HEK293 (cell line): ENCODE data around the gene MERTK.

Source experiments
- CTCF ChIP-seq: fragments of 450-650 bp; formaldehyde crosslinking; IDR thresholded peaks from 2 replicates; pipeline ENCODE4 v1.5.1; 2016; ENCODE audit warnings: missing biosample characterization, missing genetic modification characterization
- GLIS1 ChIP-seq: fragments of 450-650 bp; formaldehyde crosslinking; IDR thresholded peaks from 2 replicates; pipeline ENCODE4 v1.5.1; 2016; ENCODE audit warnings: missing biosample characterization, missing genetic modification characterization
- HOXC10 ChIP-seq: sonication (generic); formaldehyde crosslinking; IDR thresholded peaks from 2 replicates; pipeline ENCODE4 v1.8.1; 2023; ENCODE audit warnings: mild to moderate bottlenecking, missing genetic modification reagents
- KLF1 ChIP-seq: fragments of 450-650 bp; formaldehyde crosslinking; IDR thresholded peaks from 2 replicates; pipeline ENCODE4 v1.5.1; 2016; ENCODE audit warnings: missing biosample characterization, missing genetic modification characterization
- MZF1 ChIP-seq: fragments of 450-650 bp; formaldehyde crosslinking; IDR thresholded peaks from 2 replicates; pipeline ENCODE4 v1.5.1; 2017; ENCODE audit warnings: missing biosample characterization, missing genetic modification characterization, borderline replicate concordance
- PATZ1 ChIP-seq: fragments of 450-650 bp; formaldehyde crosslinking; IDR thresholded peaks from 2 replicates; pipeline ENCODE4 v1.5.1; 2016; ENCODE audit warnings: missing biosample characterization, missing genetic modification characterization
- PBX3 ChIP-seq: sonication (generic); formaldehyde crosslinking; IDR thresholded peaks from 2 replicates; pipeline ENCODE4 v1.8.1; 2022; ENCODE audit warnings: mild to moderate bottlenecking, moderate library complexity, missing genetic modification reagents
- SCRT2 ChIP-seq: fragments of 450-650 bp; formaldehyde crosslinking; IDR thresholded peaks from 2 replicates; pipeline ENCODE4 v1.5.1; 2016; ENCODE audit warnings: missing biosample characterization, missing genetic modification characterization
- SP3 ChIP-seq: fragments of 450-650 bp; formaldehyde crosslinking; IDR thresholded peaks from 2 replicates; pipeline ENCODE4 v1.5.1; 2016; ENCODE audit warnings: missing biosample characterization, missing genetic modification characterization
- YY1 ChIP-seq: fragments of 450-650 bp; formaldehyde crosslinking; IDR thresholded peaks from 2 replicates; pipeline ENCODE4 v1.5.1; 2018; ENCODE audit warnings: missing biosample characterization, missing genetic modification characterization
- ZBTB17 ChIP-seq: fragments of 450-650 bp; formaldehyde crosslinking; IDR thresholded peaks from 2 replicates; pipeline ENCODE4 v1.5.1; 2016; ENCODE audit warnings: missing biosample characterization, missing genetic modification characterization
- ZBTB20 ChIP-seq: fragments of 450-650 bp; formaldehyde crosslinking; IDR thresholded peaks from 2 replicates; pipeline ENCODE4 v1.5.1; 2016; ENCODE audit warnings: missing biosample characterization, missing genetic modification characterization
- ZBTB26 ChIP-seq: fragments of 450-650 bp; formaldehyde crosslinking; optimal IDR thresholded peaks from 2 replicates; pipeline ENCODE3; 2016; ENCODE audit warnings: missing biosample characterization, mild to moderate bottlenecking, missing genetic modification characterization
- ZBTB8A ChIP-seq: fragments of 450-650 bp; formaldehyde crosslinking; IDR thresholded peaks from 2 replicates; pipeline ENCODE4 v1.5.1; 2016; ENCODE audit warnings: missing biosample characterization, missing genetic modification characterization
- ZEB2 ChIP-seq: fragments of 450-650 bp; formaldehyde crosslinking; IDR thresholded peaks from 2 replicates; pipeline ENCODE4 v1.5.1; 2016; ENCODE audit warnings: missing biosample characterization, missing genetic modification characterization
- ZFP3 ChIP-seq: fragments of 450-650 bp; formaldehyde crosslinking; IDR thresholded peaks from 2 replicates; pipeline ENCODE4 v1.5.1; 2016; ENCODE audit warnings: low read depth, missing biosample characterization, missing genetic modification characterization
- ZFP37 ChIP-seq: fragments of 450-650 bp; formaldehyde crosslinking; IDR thresholded peaks from 2 replicates; pipeline ENCODE4 v1.5.1; 2016; ENCODE audit warnings: missing biosample characterization, missing genetic modification characterization
- ZNF280D ChIP-seq: fragments of 450-650 bp; formaldehyde crosslinking; IDR thresholded peaks from 2 replicates; pipeline ENCODE4 v1.5.1; 2016; ENCODE audit warnings: missing biosample characterization, missing genetic modification characterization
- ZNF335 ChIP-seq: fragments of 450-650 bp; formaldehyde crosslinking; conservative IDR thresholded peaks from 2 replicates; pipeline ENCODE4 v1.5.1; 2016; ENCODE audit warnings: missing biosample characterization, missing genetic modification characterization
- ZNF341 ChIP-seq: fragments of 450-650 bp; formaldehyde crosslinking; IDR thresholded peaks from 2 replicates; pipeline ENCODE4; 2016; ENCODE audit warnings: low read depth, missing biosample characterization, missing genetic modification characterization
- ZNF391 ChIP-seq: fragments of 450-650 bp; formaldehyde crosslinking; IDR thresholded peaks from 2 replicates; pipeline ENCODE4 v1.5.1; 2016; ENCODE audit warnings: low read depth, missing biosample characterization, missing genetic modification characterization, borderline replicate concordance
- ZNF449 ChIP-seq: fragments of 450-650 bp; formaldehyde crosslinking; IDR thresholded peaks from 2 replicates; pipeline ENCODE4 v1.5.1; 2017; ENCODE audit warnings: missing biosample characterization, mild to moderate bottlenecking, missing genetic modification characterization, moderate library complexity
- ZNF501 ChIP-seq: fragments of 450-650 bp; formaldehyde crosslinking; IDR thresholded peaks from 2 replicates; pipeline ENCODE4 v1.5.1; 2016; ENCODE audit warnings: missing biosample characterization, missing genetic modification characterization
- ZNF580 ChIP-seq: fragments of 450-650 bp; formaldehyde crosslinking; IDR thresholded peaks from 2 replicates; pipeline ENCODE4 v1.5.1; 2016; ENCODE audit warnings: missing biosample characterization, missing genetic modification characterization
- ZNF629 ChIP-seq: fragments of 450-650 bp; formaldehyde crosslinking; IDR thresholded peaks from 2 replicates; pipeline ENCODE4 v1.5.1; 2017; ENCODE audit warnings: missing biosample characterization, missing genetic modification characterization
- ZNF76 ChIP-seq: fragments of 450-650 bp; formaldehyde crosslinking; IDR thresholded peaks from 2 replicates; pipeline ENCODE4; 2016; ENCODE audit warnings: low read depth, missing biosample characterization, missing genetic modification characterization, borderline replicate concordance
- ZXDB ChIP-seq: fragments of 450-650 bp; formaldehyde crosslinking; IDR thresholded peaks from 2 replicates; pipeline ENCODE4 v1.5.1; 2016; ENCODE audit warnings: missing biosample characterization, missing genetic modification characterization

MERTK gene

GRCh38 chr2:111883661-111884591 is 14.5 kb upstream of the MERTK start, which contains the start of gene ANAPC1 (continued):
- TF ChIP-seq HOXC10 (CRISPR knock-in tag) (0 out of 2 replicates have a peak, but pooled peaks have one; percentile 66), ZNF280D (tag by site-specific recombination) (no peak), ZBTB17 (tag by site-specific recombination) (peak; percentile 43; the same call in 1 of the 2 replicates), YY1 (tag by site-specific recombination) (peak; percentile 87), SP3 (tag by site-specific recombination) (peak; percentile 70), ZNF449 (tag by site-specific recombination) (peak; percentile 90), ZNF580 (tag by site-specific recombination) (0 out of 2 replicates have a peak, but pooled peaks have one; percentile 44), SCRT2 (peak; percentile 42; the same call in 1 of the 2 replicates), ZNF629 (tag by site-specific recombination) (0 out of 2 replicates have a peak, but pooled peaks have one; percentile 26), ZNF391 (tag by site-specific recombination) (0 out of 2 replicates have a peak, but pooled peaks have one; percentile 31), KLF1 (no peak), ZBTB20 (tag by site-specific recombination) (peak; percentile 75), ZNF335 (tag by site-specific recombination) (peak; percentile 90), ZBTB8A (no peak; the same call in 1 of the 2 replicates), CTCF (tag by site-specific recombination) (peak; percentile 76), ZFP3 (tag by site-specific recombination) (no peak), ZNF341 (tag by site-specific recombination) (peak; percentile 73), ZNF501 (tag by site-specific recombination) (peak; percentile 79), ZNF76 (tag by site-specific recombination) (peak; percentile 93), ZEB2 (tag by site-specific recombination) (peak; percentile 64; the same call in 1 of the 2 replicates), ZXDB (peak; percentile 79), ZBTB26 (tag by site-specific recombination) (peak; percentile 95), PATZ1 (tag by site-specific recombination) (peak; percentile 70), MZF1 (tag by site-specific recombination) (no peak), PBX3 (CRISPR knock-in tag) (peak; percentile 75), GLIS1 (tag by site-specific recombination) (peak; percentile 78), ZFP37 (tag by site-specific recombination) (peak; percentile 65; the same call in 1 of the 2 replicates)
